Kidney glomerular epithelial cell (primary cell): ENCODE measurements around the gene TTLL11.

Source experiments
- DNase-seq: peaks from one replicate; lab custom pipeline; 2025; lab: John Stamatoyannopoulos, UW

TTLL11 gene

DNA sequence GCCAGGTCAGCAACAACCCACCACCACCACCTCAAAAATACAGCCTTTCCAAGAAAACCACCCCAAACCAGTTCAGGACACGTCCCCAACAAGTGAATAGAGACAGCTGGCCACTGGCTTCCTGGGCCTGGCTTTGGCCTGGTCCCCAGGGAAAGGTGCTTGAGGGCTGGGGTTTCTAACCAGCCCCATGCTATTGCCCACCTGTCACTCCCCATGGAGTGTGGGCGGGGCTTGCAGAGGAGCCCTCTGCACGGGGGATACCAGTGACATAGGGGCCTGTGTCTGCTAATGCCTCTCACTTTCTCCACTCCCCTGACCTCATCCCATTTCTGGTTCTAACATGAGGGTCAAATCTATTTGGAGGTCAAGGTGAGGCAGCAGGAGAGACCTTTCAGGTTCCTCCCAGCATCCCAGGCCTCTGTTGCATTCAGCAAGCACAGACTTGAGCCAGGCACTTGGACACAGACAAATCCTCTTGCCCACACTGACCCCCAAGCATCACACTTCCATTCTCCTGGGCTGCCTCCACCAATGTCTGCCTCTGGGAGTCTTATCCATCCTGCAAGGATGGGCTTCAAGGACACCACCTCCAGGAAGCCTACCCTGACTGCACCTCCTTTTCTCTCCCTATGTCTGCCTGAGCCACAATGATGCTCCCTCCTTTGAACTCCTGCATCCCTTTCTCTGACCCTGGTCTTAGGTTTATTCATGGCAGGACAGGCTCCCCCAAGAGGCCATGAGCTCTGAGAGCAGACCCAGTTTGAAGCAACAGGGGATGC is 16.1 kb upstream of the TTLL11 start:
- DNase-seq, result no peak

DNA sequence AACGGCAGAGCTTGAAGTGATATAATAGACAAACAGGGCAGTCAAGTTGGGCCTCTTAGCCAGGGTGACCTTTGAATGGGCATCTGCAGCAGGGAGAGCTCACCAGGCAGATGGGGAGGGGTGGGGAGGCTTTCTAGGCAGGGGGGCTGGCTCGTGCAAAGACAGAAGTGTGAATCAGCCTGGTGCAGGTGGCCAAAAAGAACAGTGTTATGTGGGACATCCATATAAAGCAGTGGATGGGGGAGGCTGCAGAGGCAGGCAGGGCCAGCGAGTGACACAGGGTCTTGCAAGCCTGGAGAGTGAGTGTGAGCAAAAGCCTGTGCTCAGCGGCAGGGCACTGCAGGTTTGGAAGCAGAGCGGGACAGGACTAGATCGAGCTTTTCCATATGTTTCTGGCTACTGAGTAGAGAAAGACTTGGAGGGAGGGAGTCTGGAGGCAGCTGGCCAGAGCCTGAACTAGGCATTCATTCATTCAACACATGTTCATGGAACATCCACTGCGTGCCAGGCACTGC is 14.2 kb upstream of the TTLL11 start:
- no peak for DNase-seq

DNA sequence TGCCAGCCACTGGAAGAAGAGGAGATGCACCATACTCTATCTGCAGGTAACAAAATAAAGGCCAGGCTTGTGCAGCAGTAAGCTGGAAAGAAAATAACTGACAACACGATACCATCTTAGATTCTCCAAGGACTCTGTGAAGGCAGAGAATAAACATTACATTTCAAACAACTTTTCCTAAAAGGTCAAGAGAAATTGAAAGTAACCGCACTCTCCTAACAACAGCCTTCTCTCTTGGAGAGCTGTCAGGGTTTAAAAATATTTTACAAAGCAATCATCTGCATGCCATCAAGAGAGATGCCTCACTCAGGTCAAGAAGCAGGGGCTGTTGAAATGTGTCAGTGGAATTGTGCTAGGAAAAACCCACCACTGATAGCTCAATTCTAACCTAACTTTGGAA is 13.5 kb upstream of the TTLL11 start:
- no peak for DNase-seq

DNA sequence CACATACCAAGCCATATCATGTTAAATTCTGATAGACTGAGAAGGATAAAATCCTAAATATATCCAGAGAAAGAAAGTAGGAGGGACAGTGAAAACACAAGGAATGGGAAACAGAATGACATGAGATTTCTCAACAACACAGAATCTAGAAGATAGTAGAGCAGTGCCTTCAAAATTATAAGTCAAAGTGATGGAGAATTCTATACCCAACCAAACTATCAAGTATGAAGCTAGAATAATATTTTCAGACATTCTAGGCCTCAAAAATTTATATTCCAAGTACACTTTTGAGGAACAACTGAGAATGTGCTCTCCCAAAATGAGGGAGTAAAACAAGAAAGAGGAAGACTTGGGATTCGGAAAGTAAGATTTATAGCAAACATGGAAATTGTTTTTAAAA is 10.9 kb upstream of the TTLL11 start:
- no peak for DNase-seq

DNA sequence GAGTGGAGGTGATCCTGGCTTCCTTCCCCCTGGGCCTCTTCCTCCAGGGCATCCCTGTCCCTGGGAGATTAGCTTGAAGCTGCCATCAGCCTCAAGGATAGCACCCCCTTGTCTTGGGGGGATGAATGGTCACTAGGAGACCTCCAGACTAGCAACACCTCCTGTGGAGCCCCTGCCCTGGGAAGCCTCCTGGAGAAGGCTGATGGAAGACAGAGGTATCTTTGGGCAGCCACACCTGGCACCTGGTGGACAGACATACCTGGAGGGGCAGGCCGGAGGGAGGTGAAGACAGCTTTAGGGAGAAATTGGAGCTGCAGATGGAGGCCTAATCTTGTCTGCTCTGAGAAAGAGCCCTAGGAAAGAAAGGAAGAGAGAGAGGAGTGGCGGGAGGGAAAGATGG is 9.0 kb upstream of the TTLL11 start:
- DNase-seq, result no peak

DNA sequence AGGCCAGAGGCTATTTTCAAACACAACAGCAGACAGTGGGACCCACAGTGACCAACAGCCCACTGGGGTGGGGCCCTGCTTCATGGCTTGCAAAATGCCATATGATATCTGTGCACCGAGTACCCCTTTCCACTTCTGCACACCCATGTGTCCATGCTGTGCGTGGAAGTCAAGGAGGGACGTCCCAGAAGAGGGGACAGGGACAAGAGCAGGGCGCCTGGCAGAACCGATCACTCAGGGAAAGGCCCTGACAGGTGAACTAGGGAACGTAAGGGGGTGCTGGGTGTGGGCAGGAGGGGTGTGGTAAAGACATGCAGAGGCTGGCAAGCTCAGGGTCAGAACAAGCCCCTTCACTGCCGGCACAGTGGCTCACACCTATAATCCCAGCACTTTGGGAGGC is 7.6 kb upstream of the TTLL11 start:
- DNase-seq, result no peak

DNA sequence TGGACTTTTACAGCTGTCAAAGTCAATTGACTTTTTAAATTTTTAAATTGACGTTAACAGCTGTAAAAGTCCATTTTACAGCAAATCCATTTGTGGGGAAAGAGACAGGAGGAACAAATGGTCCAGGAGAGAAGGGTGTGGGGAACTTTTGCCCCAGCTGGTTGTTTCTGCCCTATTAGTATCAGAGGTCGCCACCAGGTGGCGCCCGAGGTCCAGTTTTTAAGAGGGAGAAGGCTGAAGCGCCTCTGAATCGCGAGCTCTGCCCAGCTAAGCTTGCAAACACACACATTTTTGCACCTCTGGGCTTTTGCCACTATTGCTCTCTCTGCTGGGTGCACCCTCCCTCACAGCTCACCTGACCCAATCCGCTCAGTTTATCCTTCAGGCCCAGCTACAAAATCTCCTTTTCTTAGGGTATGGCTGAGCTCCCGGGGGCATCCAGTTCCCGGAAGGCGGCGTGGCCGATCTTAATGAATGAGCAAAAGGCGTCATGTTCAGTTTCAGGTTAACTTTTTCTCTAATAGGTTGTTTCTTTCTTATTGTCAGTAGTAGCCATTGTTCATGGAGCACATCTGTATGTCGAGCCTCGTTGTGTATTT is 6.3 kb upstream of the TTLL11 start:
- peak; percentile 77 for DNase-seq

GRCh38 chr9:122097679-122098315 is 4.7 kb upstream of the TTLL11 start:
- DNase-seq, result no peak

DNA sequence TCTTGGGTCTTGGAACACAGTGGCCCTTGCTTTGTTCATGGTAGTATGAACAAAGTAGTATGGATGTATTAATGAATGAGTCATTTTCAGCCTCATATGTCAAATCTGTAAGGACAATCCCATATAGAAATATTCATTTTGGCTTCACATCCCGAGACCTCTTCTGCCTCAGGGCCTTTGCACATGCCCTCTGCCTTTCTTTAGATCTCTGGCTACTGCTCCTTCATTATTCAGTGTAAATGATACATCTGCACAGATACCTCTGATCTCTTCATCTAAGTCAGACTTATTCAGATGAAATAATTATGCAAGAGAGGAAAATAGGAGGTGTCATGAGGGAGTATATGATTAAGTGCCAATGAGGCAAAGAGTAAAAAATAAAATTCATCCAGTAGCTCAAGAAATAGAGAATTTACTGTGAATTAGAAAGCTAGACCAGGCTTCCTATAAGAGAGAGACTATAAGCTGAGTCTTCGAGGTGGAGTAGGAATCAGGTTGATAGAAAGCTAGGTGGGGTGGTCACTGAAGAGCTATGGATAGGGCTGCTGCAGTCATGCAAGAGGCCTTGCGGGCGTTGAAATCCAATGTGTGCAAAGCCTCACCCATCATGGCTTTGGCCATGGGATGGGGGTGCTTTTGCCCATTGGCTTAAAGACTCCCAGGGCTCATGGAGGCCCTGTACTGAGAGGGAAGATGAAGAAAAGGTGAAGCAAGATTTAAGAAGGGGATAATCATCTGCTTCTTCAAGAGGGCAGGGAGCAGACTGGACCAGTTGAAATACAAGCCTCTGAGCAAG is 3.7 kb upstream of the TTLL11 start:
- no peak for DNase-seq

- DNase-seq, result peak; percentile 32
Measured at GRCh38 chr9:122095010-122095767, 2.1 kb upstream of the TTLL11 start.

GRCh38 chr9:122091682-122092592 is 1.2 kb downstream of the TTLL11 start:
- no peak for DNase-seq

DNA sequence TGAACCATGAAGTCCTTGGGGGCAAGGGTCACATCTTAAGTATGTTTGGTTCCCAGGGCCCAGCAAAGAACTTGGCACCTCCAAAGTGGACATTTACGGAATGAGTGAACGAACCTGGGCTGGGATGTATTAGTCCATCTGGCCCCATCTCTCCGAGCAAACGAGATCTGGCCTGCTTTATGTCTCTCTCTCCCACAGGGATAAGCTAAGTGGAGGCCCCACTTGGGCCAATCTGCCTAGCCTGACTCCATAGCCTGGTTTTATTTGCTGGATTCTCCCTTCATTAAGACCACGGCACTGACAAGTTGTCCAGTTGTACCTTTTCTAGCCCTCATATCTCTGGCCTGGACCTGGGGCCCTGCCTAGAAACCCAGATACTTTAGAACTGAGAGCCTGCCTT is 2.1 kb downstream of the TTLL11 start:
- DNase-seq, result no peak

DNA sequence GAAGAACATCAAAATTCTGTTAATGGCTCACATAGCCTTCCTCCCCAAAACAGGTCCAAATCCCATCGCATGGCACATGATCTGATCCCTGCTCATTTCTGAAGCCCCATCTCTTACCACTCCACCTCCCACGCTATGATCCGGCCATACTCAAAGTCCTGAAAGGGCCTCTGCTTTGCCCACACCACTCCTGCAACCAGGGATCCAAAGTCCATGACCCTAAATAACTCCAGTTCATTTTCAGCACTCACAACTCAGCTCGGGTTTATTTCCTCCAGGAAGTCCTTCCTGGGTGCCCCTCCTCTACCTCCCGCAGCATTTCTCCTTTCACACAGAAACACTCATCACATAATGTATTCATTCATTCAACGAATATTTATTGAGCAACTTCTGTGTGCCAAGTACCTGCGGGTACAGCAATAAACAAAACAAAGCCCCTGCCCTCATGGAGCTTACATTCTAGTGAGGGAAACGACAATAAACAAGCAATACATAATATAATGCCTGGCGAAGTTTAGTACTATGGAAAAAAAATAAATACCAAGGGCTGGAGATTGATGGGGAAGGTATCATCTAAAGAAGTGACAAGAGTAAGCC is 2.7 kb downstream of the TTLL11 start:
- no peak for DNase-seq

- no peak for DNase-seq
Measured at GRCh38 chr9:122088880-122089706, 4.0 kb downstream of the TTLL11 start.

DNA sequence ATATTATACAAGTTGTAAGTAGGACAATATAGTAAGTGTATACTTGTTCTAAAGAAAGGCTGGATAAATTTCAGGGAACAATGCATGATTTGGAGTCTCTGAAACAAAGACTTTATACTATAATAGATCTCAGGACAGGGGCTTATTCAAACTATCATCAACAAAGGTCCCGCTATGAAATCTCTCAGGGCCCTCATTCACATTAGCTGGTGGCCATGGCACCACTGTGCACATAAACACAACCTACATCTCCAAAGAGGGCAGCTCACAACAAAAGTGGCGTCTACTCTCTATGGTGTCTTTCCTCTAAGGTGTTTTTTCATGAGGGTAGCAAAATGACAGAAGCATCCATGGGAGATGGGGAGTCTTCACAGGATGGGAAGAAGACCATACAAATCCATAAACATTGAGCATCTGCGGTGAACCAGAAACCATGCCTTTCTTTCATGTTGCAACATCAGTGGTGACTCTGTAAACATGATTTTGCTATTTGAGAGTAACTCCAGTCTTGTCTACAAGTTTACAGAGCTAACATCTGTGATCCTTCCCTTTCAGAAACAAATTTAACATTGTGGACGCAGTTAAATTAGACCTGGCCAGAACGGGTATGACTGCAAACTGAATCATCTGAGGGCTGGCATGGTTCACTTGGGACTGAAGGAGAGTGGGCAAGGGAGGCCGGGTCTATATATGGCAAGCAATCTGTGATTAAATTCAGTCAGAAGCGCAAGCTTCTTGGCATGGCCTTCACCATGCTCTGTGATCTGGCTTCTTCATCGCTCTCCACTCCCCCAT is 5.5 kb downstream of the TTLL11 start:
- no peak for DNase-seq

DNA sequence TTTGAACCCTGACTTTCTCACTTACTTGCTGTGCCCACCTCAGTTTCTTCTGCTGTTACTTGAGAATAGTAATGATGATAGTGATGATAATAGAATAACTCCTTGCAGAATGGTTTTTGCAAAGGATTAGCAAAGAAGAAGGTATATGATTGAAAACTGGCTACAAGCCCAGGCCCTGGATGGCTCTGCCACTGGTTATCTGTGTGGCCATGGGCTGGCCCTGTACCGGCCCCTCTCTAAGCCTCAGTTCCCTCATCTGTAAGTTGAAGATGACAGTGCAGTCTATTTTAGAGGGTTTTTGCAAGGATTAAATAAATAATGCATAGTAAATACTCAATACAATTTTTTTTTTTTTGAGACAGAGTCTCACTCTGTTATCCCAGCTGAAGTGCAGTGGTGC is 6.2 kb downstream of the TTLL11 start:
- no peak for DNase-seq

DNA sequence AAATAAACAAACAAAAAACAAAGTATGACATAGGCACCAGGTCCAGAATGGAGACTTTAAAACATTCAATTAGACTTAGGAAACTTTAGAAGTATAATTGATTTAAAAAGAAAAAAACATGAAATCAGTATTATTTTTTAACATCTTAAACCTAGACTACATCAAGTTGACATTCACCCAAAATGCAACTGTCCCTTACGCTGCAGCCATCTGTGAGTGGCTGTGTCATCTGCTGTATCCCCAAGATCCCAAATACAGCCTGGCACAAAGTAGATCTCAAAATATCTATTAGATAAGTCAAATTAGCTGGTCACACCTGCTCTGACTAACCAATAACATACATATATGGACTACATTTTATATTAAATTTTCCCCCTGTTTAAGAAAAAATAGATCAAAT is 7.8 kb downstream of the TTLL11 start:
- DNase-seq, result no peak

GRCh38 chr9:122084026-122084675 is 9.0 kb downstream of the TTLL11 start:
- DNase-seq, result no peak
